ENCODE data around the gene CYB5R3. TPM values are rescaled to one million over a fixed set of nuclear protein-coding genes. Genes with fewer than 3 reads are reported as not detected.
"Not testable (repeated sequence)": the region's sequence is repeated elsewhere in the genome, so short reads cannot be mapped to it uniquely, and the experiment has no call there.

CYB5R3 gene
- total RNA-seq, 1 donor from 2014 or later: 70.7 TPM

DNA sequence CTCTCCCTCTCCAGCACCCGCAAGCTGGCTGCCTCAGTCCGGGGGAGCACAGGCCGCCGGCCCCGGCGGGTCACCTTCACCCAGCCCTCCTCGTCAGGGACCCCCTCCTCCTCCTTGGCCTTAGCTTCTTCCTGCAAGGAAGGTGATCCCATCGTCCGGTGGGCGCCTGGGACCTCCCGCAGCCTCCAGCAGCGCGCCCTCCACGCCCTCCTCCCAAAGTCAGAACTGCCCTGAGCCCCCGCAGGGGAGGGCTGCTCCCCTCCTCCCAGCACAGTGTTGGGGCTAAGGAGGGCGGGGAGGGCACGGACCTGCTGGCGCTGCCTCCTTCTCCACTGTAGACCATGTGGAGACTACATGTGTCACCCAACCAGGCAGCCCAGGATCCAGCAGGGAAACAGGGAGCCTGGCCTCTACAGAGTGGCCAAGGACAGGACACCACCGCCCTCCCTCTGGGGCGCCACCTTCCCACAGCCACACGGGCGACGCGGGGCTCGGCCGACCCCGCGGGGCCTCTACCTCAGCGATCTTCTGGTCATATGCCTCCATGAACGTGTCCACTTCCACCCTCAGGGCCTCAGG lies 73.1 kb downstream of the CYB5R3 start:
- intact Hi-C loops (cut with micrococcal nuclease): not testable (repeated sequence)

GRCh38 chr22:42574468-42574867 lies 74.7 kb downstream of the CYB5R3 start:
- intact Hi-C loops (cut with micrococcal nuclease): not testable (repeated sequence)

- intact Hi-C loops (cut with micrococcal nuclease): not testable (repeated sequence)
Measured at GRCh38 chr22:42574046-42574445, 75.1 kb downstream of the CYB5R3 start.

DNA sequence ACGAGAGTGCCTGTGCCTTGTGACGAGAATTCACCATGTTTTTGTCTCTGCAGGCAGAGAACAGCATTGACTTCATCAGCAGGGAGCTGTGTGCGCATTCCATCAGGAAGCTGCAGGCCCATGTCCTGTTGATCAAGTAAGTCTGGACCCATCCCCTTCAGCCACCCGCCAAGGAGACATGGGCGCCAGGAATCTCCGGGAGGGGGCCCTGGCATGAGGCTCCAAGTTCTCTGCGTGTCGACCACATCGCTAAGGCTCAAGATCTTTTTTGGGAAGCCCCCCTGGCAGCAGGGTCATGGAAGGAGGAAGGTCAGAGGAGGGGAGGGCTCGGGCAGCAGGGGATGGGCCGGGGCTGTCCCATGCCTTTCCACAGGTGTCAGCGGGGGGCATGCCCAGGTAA lies 78.1 kb downstream of the CYB5R3 start:
- intact Hi-C loops (cut with micrococcal nuclease): not testable (repeated sequence)

- intact Hi-C loops (cut with micrococcal nuclease): not testable (repeated sequence)
Measured at GRCh38 chr22:42570580-42570979, 78.6 kb downstream of the CYB5R3 start.

DNA sequence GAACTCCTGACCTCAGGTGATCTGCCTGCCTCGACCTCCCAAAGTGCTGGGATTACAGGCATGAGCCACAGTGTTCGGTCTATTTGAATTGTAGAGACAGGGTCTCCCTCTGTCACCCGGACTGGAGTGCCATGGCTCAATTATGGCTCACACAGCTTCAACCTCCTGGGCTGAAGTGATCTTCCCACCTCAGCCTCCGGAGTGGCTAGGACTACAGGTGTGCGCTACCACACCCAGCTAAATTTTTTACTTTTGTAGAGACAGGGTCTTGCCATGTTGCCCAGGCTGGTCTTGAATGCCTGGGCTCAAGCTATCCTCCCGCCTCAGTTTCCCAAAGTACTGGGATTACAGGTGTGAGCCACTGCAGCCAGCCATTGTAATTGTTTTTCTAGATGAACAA lies 81.2 kb downstream of the CYB5R3 start:
- intact Hi-C loops (cut with micrococcal nuclease): not testable (repeated sequence)

Other genes with a start within 250 kb of the CYB5R3 start
- 0.05 and 0.11 TPM in 2 replicates for gene NFAM1, start 217.0 kb downstream of the CYB5R3 start, total RNA-seq
- 76.9 and 81.2 TPM in 2 replicates for gene RRP7A, start 129.6 kb downstream of the CYB5R3 start, total RNA-seq
- 0.86 and 1.0 TPM in 2 replicates for gene SERHL2, start 95.4 kb downstream of the CYB5R3 start, total RNA-seq
- gene POLDIP3, start 34.5 kb downstream of the CYB5R3 start, total RNA-seq: 83.1 and 87.7 TPM in 2 replicates
- 0.86 and 0.98 TPM in 2 replicates for gene ATP5MGL, start 8.8 kb downstream of the CYB5R3 start, total RNA-seq
- gene A4GALT, start 71.5 kb upstream of the CYB5R3 start, total RNA-seq: not detected in 2 replicates
- gene ARFGAP3, start 207.9 kb upstream of the CYB5R3 start, total RNA-seq: 36.9 and 38.0 TPM in 2 replicates

All from T-helper 2 cell treated with Interferon-gamma antibody and Interleukin-4, amounts not matched to agents 100 ng/mL and 5 ng/mL, for 36 hours (primary cell).